Measurements from ENCODE around the gene ARHGAP26. TPM values are rescaled to one million over a fixed set of nuclear protein-coding genes. Genes with fewer than 3 reads are reported as not detected.

ARHGAP26 gene
- total RNA-seq, 1 experiment from 2014 or later = 65.5 TPM

GRCh38 chr5:143017541-143017940 lies 247.4 kb downstream of the ARHGAP26 start:
- in situ Hi-C loops (cut with HindIII; ENCODE audit: low pct_unique_long_range_greater_than_20kb, low sequenced_read_pairs) (no loop called here), intact Hi-C loops (cut with micrococcal nuclease; ENCODE audit: unreplicated experiment) (no loop called here)
- H3K9me3 ChIP-seq (ENCODE audit: control insufficient read depth, insufficient read depth, low read depth, low read length) = no peaks in the 10 kb centered on the region
- H3K36me3 ChIP-seq (ENCODE audit: control insufficient read depth, insufficient read depth, low read length) = peaks cover 3% of the 10 kb centered on the region; the same call in 1 of the 2 replicates
- BruUV-seq (replicated peaks) = no TSS peak
- POLR2A ChIA-PET = no interaction called here
- CTCF ChIA-PET = interaction anchor here (0.5 kb wide), 1 partner anchor 1025 kb away, joined by 5 read pairs; no protein-coding TSS in a partner anchor
- H3K4me3 ChIP-seq (ENCODE audit: low read depth in 2 of 2, low read length in 2 of 2) = no peak overlapping the region
- no peak for TF ChIP-seq TCF7L2 (IDR thresholded peaks at IDR 0.05; ENCODE audit: low read depth, low read length)
- TF ChIP-seq CTCF (IDR thresholded peaks at IDR 0.05) = no peak
- TF ChIP-seq SIN3A (IDR thresholded peaks at IDR 0.05; ENCODE audit: borderline replicate concordance, insufficient read depth, low read depth, low read length) = no peak
- TF ChIP-seq REST (IDR thresholded peaks at IDR 0.05; ENCODE audit: insufficient read depth in 1 of 2, low read depth in 2 of 2, low read length in 1 of 2) = no peak
- no peak for TF ChIP-seq POLR2AphosphoS5 (IDR thresholded peaks at IDR 0.05; ENCODE audit: low read depth, low read length)
- H3K4me1 ChIP-seq (ENCODE audit: control insufficient read depth, insufficient read depth, low read length) = no peaks in the 10 kb centered on the region
- no peak for ATAC-seq
- H3K27ac ChIP-seq (ENCODE audit: low read length) = no peak overlapping the region
- no peaks in the 10 kb centered on the region for H3K27me3 ChIP-seq (ENCODE audit: control insufficient read depth, insufficient read depth, low read length)
- DNase-seq (ENCODE audit: low read depth, low spot score) = no peak

GRCh38 chr5:143017992-143018391 lies 247.8 kb downstream of the ARHGAP26 start:
- H3K36me3 ChIP-seq (ENCODE audit: control insufficient read depth, insufficient read depth, low read length) = peaks cover 3% of the 10 kb centered on the region; the same call in 1 of the 2 replicates
- no TSS peak for BruUV-seq (replicated peaks)
- H3K27ac ChIP-seq (ENCODE audit: low read length) = no peak overlapping the region
- CTCF ChIA-PET = no interaction called here
- TF ChIP-seq SIN3A (IDR thresholded peaks at IDR 0.05; ENCODE audit: borderline replicate concordance, insufficient read depth, low read depth, low read length) (no peak), REST (IDR thresholded peaks at IDR 0.05; ENCODE audit: insufficient read depth in 1 of 2, low read depth in 2 of 2, low read length in 1 of 2) (no peak), TCF7L2 (IDR thresholded peaks at IDR 0.05; ENCODE audit: low read depth, low read length) (no peak), CTCF (IDR thresholded peaks at IDR 0.05) (no peak), POLR2AphosphoS5 (IDR thresholded peaks at IDR 0.05; ENCODE audit: low read depth, low read length) (no peak)
- H3K4me1 ChIP-seq (ENCODE audit: control insufficient read depth, insufficient read depth, low read length) = no peaks in the 10 kb centered on the region
- POLR2A ChIA-PET = no interaction called here
- H3K4me3 ChIP-seq (ENCODE audit: low read depth in 2 of 2, low read length in 2 of 2) = no peak overlapping the region
- no peaks in the 10 kb centered on the region for H3K9me3 ChIP-seq (ENCODE audit: control insufficient read depth, insufficient read depth, low read depth, low read length)
- in situ Hi-C loops (cut with HindIII; ENCODE audit: low pct_unique_long_range_greater_than_20kb, low sequenced_read_pairs) = no loop called here
- no peaks in the 10 kb centered on the region for H3K27me3 ChIP-seq (ENCODE audit: control insufficient read depth, insufficient read depth, low read length)
- ATAC-seq (no peak), DNase-seq (ENCODE audit: low read depth, low spot score) (no peak)
- intact Hi-C loops (cut with micrococcal nuclease; ENCODE audit: unreplicated experiment) = no loop called here
